K562 (cell line): ENCODE measurements around the gene TNC. TPM values are rescaled to one million over a fixed set of nuclear protein-coding genes. Genes with fewer than 3 reads are reported as not detected.

ENCODE experiments used
- ATAC-seq: fragments of 200-7000 bp; cut with Tn5 transposase; 3 replicates; pipeline ENCODE4 v1.9.1; 2020; ENCODE audit warnings: moderate library complexity
- BruUV-seq: library from RNA; stranded (reverse); fragments of 400-500 nt; replicated peaks from 2 replicates; lab custom pipeline; 2021; lab: Mats Ljungman, UMichigan
- CTCF ChIA-PET: fragments of 300-600 bp; formaldehyde crosslinking; extraction: SDS; loops from one replicate; lab custom pipeline; 2021; ENCODE audit warnings: low intra/inter-chr PET ratio; lab: Yijun Ruan, JAX
- POLR2A ChIA-PET: fragments of 300-600, 350-650 bp; sonication (Branson Sonifier 250); formaldehyde crosslinking; extraction: SDS; loops from one replicate; lab custom pipeline; 2021; ENCODE audit warnings: antibody characterized with exemption, inconsistent platforms; lab: Yijun Ruan, JAX
- DNase-seq, 4 experiments: peaks; one replicate each; pipeline versions ENCODE4 v3.0.0 to v3.0.0-alpha.2; 2011 to 2018; ENCODE audit warnings: low spot score in 3 of 4, mixed read lengths in 3 of 4; ENCODE audit errors: extremely low read depth in 1 of 4
- FAIRE-seq: peaks from 2 replicates; lab custom pipeline; 2011; peaks lifted over from hg19 to GRCh38; lab: Jason Lieb, UNC
- H2AFZ ChIP-seq: 2 replicates; pipeline ENCODE4 v1.6.0; 2011; ENCODE audit warnings: low read depth, low read length, control low read depth, inconsistent platforms
- H3K27ac ChIP-seq: fragments of 200-600 bp; 3 replicates; pipeline ENCODE4 v1.8.0; 2011; ENCODE audit warnings: low read depth, mild to moderate bottlenecking, control low read depth, inconsistent platforms, low read length, moderate library complexity, mixed read lengths; ENCODE audit errors: extremely low read depth
- H3K27me3 ChIP-seq, 2 experiments: fragments of 300-600 bp in 1 of 2; 2 replicates in 1 of 2; 3 replicates in 1 of 2; pipeline versions ENCODE4 v1.6.0 to v1.8.0; 2011; ENCODE audit warnings: inconsistent platforms in 2 of 2, low read length in 2 of 2, mild to moderate bottlenecking in 1 of 2, mixed read lengths in 1 of 2, moderate library complexity in 1 of 2; ENCODE audit not compliant: control insufficient read depth in 2 of 2, insufficient read depth in 2 of 2
- H3K36me3 ChIP-seq: fragments of 300-600 bp; 3 replicates; pipeline ENCODE4 v1.8.0; 2011; ENCODE audit warnings: mild to moderate bottlenecking, low read length, inconsistent platforms; ENCODE audit not compliant: control insufficient read depth, insufficient read depth
- H3K4me1 ChIP-seq, 2 experiments: fragments of 200-600 bp in 1 of 2; replicated peaks in 1 of 2; 2 replicates in 1 of 2; 3 replicates in 1 of 2; pipeline versions ENCODE4 v1.5.1 to v1.8.0; 2011; ENCODE audit warnings: inconsistent platforms in 2 of 2, low read length in 2 of 2, mild to moderate bottlenecking in 1 of 2, mixed read lengths in 1 of 2, moderate library complexity in 1 of 2; ENCODE audit not compliant: control insufficient read depth in 2 of 2, insufficient read depth in 2 of 2
- H3K4me2 ChIP-seq: 2 replicates; pipeline ENCODE4 v1.6.1; 2011; ENCODE audit warnings: low read length, control low read depth, inconsistent platforms, mixed read lengths; ENCODE audit not compliant: insufficient read depth
- H3K4me3 ChIP-seq: fragments of 200-600 bp; sonication (generic), shearing (Covaris generic); 2 replicates; pipeline ENCODE4 v1.5.1; 2016; ENCODE audit warnings: control low read depth, inconsistent platforms
- H3K79me2 ChIP-seq: fragments of 200-600 bp; 3 replicates; pipeline ENCODE4 v1.8.0; 2011; ENCODE audit warnings: low read length, inconsistent platforms; ENCODE audit not compliant: control insufficient read depth, insufficient read depth
- H3K9ac ChIP-seq, 2 experiments: 2 replicates each; pipeline versions ENCODE4 v1.6.0 to v1.6.1; 2011; ENCODE audit warnings: low read depth in 2 of 2, low read length in 2 of 2, control low read depth in 1 of 2, inconsistent platforms in 1 of 2, mild to moderate bottlenecking in 1 of 2, mixed read lengths in 1 of 2; ENCODE audit not compliant: insufficient read depth in 1 of 2
- H3K9me1 ChIP-seq: one replicate; pipeline ENCODE4 v1.6.0; 2011; ENCODE audit warnings: inconsistent platforms, mild to moderate bottlenecking, low read length, moderate library complexity; ENCODE audit not compliant: control insufficient read depth, insufficient read depth
- H3K9me3 ChIP-seq: replicated peaks from 2 replicates; pipeline ENCODE4 v1.5.1; 2011; ENCODE audit warnings: low read depth, low read length, inconsistent platforms; ENCODE audit not compliant: control insufficient read depth, insufficient read depth
- H4K20me1 ChIP-seq: replicated peaks from 2 replicates; pipeline ENCODE4 v1.6.1; 2011; ENCODE audit warnings: low read length, inconsistent platforms, mixed read lengths; ENCODE audit not compliant: control insufficient read depth, insufficient read depth
- ARID2 ChIP-seq: fragments of 450-650 bp; IDR thresholded peaks from 2 replicates; pipeline ENCODE4 v1.6.1; 2017; ENCODE audit warnings: antibody characterized with exemption, mild to moderate bottlenecking
- CBX3 ChIP-seq, 2 experiments: IDR thresholded peaks; 1 replicate in 1 of 2; 2 replicates in 1 of 2; pipeline ENCODE4 v1.6.1; 2012; ENCODE audit warnings: inconsistent platforms in 2 of 2, low read length in 2 of 2, borderline replicate concordance in 1 of 2, control low read depth in 1 of 2
- FOXP1 ChIP-seq: sonication (generic); formaldehyde crosslinking; IDR thresholded peaks from 2 replicates; pipeline ENCODE4 v1.8.0; 2022; ENCODE audit warnings: mild to moderate bottlenecking, missing genetic modification reagents
- HCFC1 ChIP-seq: IDR thresholded peaks from 2 replicates; pipeline ENCODE4 v1.6.1; 2012; ENCODE audit warnings: low read depth, low read length, improper control_type of control experiment
- KDM1A ChIP-seq, 2 experiments: fragments of 450-650 bp; IDR thresholded peaks; 2 replicates each; pipeline ENCODE4 v1.6.1; 2016; ENCODE audit warnings: mild to moderate bottlenecking in 2 of 2
- KLF10 ChIP-seq: fragments of 250-450 bp; sonication (Bioruptor Pico); IDR thresholded peaks from 2 replicates; pipeline ENCODE4 v1.6.1; 2021; ENCODE audit warnings: matching md5 sums
- KLF13 ChIP-seq: fragments of 450-650 bp; IDR thresholded peaks from 2 replicates; pipeline ENCODE4 v1.6.1; 2016; ENCODE audit warnings: missing genetic modification characterization, low read depth, mild to moderate bottlenecking, missing compliant biosample characterization, moderate library complexity, borderline replicate concordance
- SMAD2 ChIP-seq: fragments of 150-350 bp; IDR thresholded peaks from 2 replicates; pipeline ENCODE4 v1.6.1; 2014; ENCODE audit warnings: low read depth, mild to moderate bottlenecking, low read length
- VEZF1 ChIP-seq: fragments of 200-800 bp; sonication (Bioruptor generic); IDR thresholded peaks from 2 replicates; pipeline ENCODE4 v1.6.1; 2017; ENCODE audit warnings: missing genetic modification characterization, missing compliant biosample characterization
- WGBS: fragments of 100-300 bp; shearing (Covaris generic); methylation state at CpG from one replicate; pipeline ENCODE4 v1.1.6; 2016; ENCODE audit warnings: low coverage, mixed read lengths; ENCODE audit not compliant: insufficient coverage; ENCODE audit errors: missing lambda C conversion rate; 5-methylcytosine and 5-hydroxymethylcytosine counted together
- in situ Hi-C: fragments of 300-500 bp; cut with MboI; formaldehyde crosslinking; loops from 4 replicates; pipeline ENCODE4 v1.15.0; 2018; ENCODE audit warnings: inconsistent platforms, mixed read lengths
- intact Hi-C: fragments of 100-400 bp; cut with micrococcal nuclease; formaldehyde crosslinking; loops from 2 replicates; pipeline ENCODE4 v1.14.2; 2022
- polyA plus RNA-seq, 8 experiments: library from polyadenylated mRNA; depleted of rRNA in 4 of 8; stranded (reverse) in 5 of 8; unstranded in 3 of 8; fragments of >200 nt; fragmentation: Nextera tagmentation in 2 of 8; fragmentation: Illumina TruSeq in 1 of 8; extraction: Ambion mirVana in 2 of 8; extraction: Trizol in 1 of 8; gene quantifications; 2 replicates each; pipeline versions ENCODE4 v1.2.1 to v1.2.3, GENCODE V29; 2011 to 2014; ENCODE audit warnings: inconsistent platforms in 1 of 8, missing spikeins in 1 of 8
- total RNA-seq, 7 experiments: library from RNA; depleted of rRNA in 6 of 7; stranded (reverse); fragments of >200 nt in 6 of 7; fragmentation: Illumina TruSeq in 2 of 7; extraction: Trizol in 2 of 7; gene quantifications; 2 replicates each; pipeline versions ENCODE4 v1.2.1 to v1.2.3, GENCODE V29; 2011 to 2021; ENCODE audit warnings: low replicate concordance in 1 of 7
- TF ChIP-seq, protein P1 (sequence below): sonication (generic); formaldehyde crosslinking; IDR thresholded peaks from 2 replicates; pipeline ENCODE4 v1.8.1; 2023; ENCODE audit warnings: missing genetic modification reagents, mild to moderate bottlenecking, borderline replicate concordance
- TF ChIP-seq, protein P2 (sequence below): fragments of 250-450 bp; sonication (Bioruptor Pico); IDR thresholded peaks from 2 replicates; pipeline ENCODE4 v1.5.0; 2021

The TNC gene
- total and polyA plus RNA-seq, 9 of the 15 experiments (the other 6 are each of a cell fraction or from before 2014, with no cell fraction given), result under 0.01 to 0.29 TPM; not detected in 7

GRCh38 chr9:115088860-115089259 lies 29.1 kb downstream of the TNC start (continued):
- no peak for TF ChIP-seq KLF13 (tag)

GRCh38 chr9:115086886-115087285 lies 31.1 kb downstream of the TNC start:
- in situ Hi-C loops, result no loop called here

More at GRCh38 chr9:115086886-115087285, 31.1 kb downstream of the TNC start:
- Histone ChIP-seq H3K36me3 (no peaks in the 10 kb centered on the region), H3K27ac (no peak overlapping the region), H3K4me2 (no peak overlapping the region), H3K79me2 (no peaks in the 10 kb centered on the region), H3K9me3 (no peaks in the 10 kb centered on the region), H4K20me1 (no peaks in the 10 kb centered on the region), H3K27me3 (peaks cover 0 to 22% of the 10 kb centered on the region in 2 experiments; a peak in 2 of 5 replicates), H3K9ac (no peak overlapping the region), H2AFZ (peak overlapping the region; percentile 7; the same call in 1 of the 2 replicates), H3K4me1 (no peaks in the 10 kb centered on the region), H3K4me3 (no peak overlapping the region), H3K9me1 (no peaks in the 10 kb centered on the region)
- TF ChIP-seq, protein P1, sequence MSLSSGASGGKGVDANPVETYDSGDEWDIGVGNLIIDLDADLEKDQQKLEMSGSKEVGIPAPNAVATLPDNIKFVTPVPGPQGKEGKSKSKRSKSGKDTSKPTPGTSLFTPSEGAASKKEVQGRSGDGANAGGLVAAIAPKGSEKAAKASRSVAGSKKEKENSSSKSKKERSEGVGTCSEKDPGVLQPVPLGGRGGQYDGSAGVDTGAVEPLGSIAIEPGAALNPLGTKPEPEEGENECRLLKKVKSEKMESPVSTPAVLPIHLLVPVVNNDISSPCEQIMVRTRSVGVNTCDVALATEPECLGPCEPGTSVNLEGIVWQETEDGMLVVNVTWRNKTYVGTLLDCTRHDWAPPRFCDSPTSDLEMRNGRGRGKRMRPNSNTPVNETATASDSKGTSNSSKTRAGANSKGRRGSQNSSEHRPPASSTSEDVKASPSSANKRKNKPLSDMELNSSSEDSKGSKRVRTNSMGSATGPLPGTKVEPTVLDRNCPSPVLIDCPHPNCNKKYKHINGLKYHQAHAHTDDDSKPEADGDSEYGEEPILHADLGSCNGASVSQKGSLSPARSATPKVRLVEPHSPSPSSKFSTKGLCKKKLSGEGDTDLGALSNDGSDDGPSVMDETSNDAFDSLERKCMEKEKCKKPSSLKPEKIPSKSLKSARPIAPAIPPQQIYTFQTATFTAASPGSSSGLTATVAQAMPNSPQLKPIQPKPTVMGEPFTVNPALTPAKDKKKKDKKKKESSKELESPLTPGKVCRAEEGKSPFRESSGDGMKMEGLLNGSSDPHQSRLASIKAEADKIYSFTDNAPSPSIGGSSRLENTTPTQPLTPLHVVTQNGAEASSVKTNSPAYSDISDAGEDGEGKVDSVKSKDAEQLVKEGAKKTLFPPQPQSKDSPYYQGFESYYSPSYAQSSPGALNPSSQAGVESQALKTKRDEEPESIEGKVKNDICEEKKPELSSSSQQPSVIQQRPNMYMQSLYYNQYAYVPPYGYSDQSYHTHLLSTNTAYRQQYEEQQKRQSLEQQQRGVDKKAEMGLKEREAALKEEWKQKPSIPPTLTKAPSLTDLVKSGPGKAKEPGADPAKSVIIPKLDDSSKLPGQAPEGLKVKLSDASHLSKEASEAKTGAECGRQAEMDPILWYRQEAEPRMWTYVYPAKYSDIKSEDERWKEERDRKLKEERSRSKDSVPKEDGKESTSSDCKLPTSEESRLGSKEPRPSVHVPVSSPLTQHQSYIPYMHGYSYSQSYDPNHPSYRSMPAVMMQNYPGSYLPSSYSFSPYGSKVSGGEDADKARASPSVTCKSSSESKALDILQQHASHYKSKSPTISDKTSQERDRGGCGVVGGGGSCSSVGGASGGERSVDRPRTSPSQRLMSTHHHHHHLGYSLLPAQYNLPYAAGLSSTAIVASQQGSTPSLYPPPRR (CRISPR knock-in tag), result no peak
- TF ChIP-seq, protein P2, sequence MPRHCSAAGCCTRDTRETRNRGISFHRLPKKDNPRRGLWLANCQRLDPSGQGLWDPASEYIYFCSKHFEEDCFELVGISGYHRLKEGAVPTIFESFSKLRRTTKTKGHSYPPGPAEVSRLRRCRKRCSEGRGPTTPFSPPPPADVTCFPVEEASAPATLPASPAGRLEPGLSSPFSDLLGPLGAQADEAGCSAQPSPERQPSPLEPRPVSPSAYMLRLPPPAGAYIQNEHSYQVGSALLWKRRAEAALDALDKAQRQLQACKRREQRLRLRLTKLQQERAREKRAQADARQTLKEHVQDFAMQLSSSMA (CRISPR knock-in tag), result no peak
- TF ChIP-seq VEZF1 (CRISPR knock-in tag), result no peak
- no peak for TF ChIP-seq CBX3 (IDR thresholded peaks at IDR 0.05; ENCODE audit: borderline replicate concordance in 1 of 2, low read length in 2 of 2)
- no peak for TF ChIP-seq HCFC1
- no peak for TF ChIP-seq KDM1A (IDR thresholded peaks at IDR 0.05)
- TF ChIP-seq KLF10 (CRISPR knock-in tag), result no peak
- no peak for TF ChIP-seq ARID2
- TF ChIP-seq FOXP1 (CRISPR knock-in tag), result no peak
- no peak for TF ChIP-seq SMAD2
- ATAC-seq (peak; percentile 40; the same call in 2 of the 3 replicates), FAIRE-seq (no peak), DNase-seq (no peak)
- BruUV-seq, result no TSS peak
- intact Hi-C loops, result no loop called here
- POLR2A ChIA-PET, result interaction anchor here (0.7 kb wide), 1 partner anchor 1902 kb away, joined by 3 read pairs; no protein-coding TSS in a partner anchor
- CTCF ChIA-PET, result no interaction called here
- 7% methylated on average over 15 of the region's 20 CpGs for WGBS
